ENCODE results near the gene BET1L.
"Not testable (repeated sequence)": the region's sequence is repeated elsewhere in the genome, so short reads cannot be mapped to it uniquely, and the experiment has no call there.

BET1L gene

GRCh38 chr11:193481-193880, 13.7 kb downstream of the BET1L start:
- not testable (repeated sequence) for DNase-seq

GRCh38 chr11:192674-193128, 14.5 kb downstream of the BET1L start, which contains the start of gene SCGB1C1:
Gene SCGB1C1, plus strand, starts transcription at chr11:193078. Its CDS starts 22 bp downstream, at chr11:193100.
- not testable (repeated sequence) for DNase-seq

GRCh38 chr11:191490-192478, 15.4 kb downstream of the BET1L start:
- DNase-seq: not testable (repeated sequence)

GRCh38 chr11:190546-190945, 16.7 kb downstream of the BET1L start:
- not testable (repeated sequence) for DNase-seq

GRCh38 chr11:189843-190311, 17.3 kb downstream of the BET1L start:
- DNase-seq: not testable (repeated sequence)

- not testable (repeated sequence) for DNase-seq
These were observed 17.9 kb downstream of the BET1L start for GRCh38 chr11:189200-189783.

GRCh38 chr11:180242-180641, 27.0 kb downstream of the BET1L start:
- not testable (repeated sequence) for DNase-seq

Data from C1 segment of cervical spinal cord (tissue), 14 donors.